Kidney epithelial cell (primary cell): Measurements from ENCODE around the gene OSBPL9. TPM values are rescaled to one million over a fixed set of nuclear protein-coding genes. Genes with fewer than 3 reads are reported as not detected.

Experiments used
- DNase-seq: peaks from one replicate; pipeline ENCODE4 v3.0.0-alpha.2; 2010; ENCODE audit warnings: low read depth
- H3K27me3 ChIP-seq: 2 replicates; pipeline ENCODE4 v1.6.0; 2011; ENCODE audit warnings: low read length; ENCODE audit not compliant: control insufficient read depth, insufficient read depth
- H3K36me3 ChIP-seq: 2 replicates; pipeline ENCODE4 v1.5.1; 2011; ENCODE audit warnings: low read length; ENCODE audit not compliant: control insufficient read depth, insufficient read depth
- H3K4me3 ChIP-seq: 2 replicates; pipeline ENCODE4 v1.5.1; 2011; ENCODE audit warnings: low read depth, mild to moderate bottlenecking, control low read depth, low read length
- CTCF ChIP-seq: IDR thresholded peaks from 2 replicates; pipeline ENCODE4 v1.5.1; 2011; ENCODE audit warnings: mild to moderate bottlenecking, moderate library complexity, low read length, control low read depth, inconsistent platforms; ENCODE audit not compliant: insufficient read depth, poor library complexity, severe bottlenecking
- total RNA-seq: library from RNA; depleted of rRNA; stranded (reverse); fragments of >200 nt; gene quantifications from 2 replicates; pipeline ENCODE4 v1.2.3, GENCODE V29; 2015

The OSBPL9 gene
- total RNA-seq, 1 donor from 2014 or later: 94.1 TPM

DNA sequence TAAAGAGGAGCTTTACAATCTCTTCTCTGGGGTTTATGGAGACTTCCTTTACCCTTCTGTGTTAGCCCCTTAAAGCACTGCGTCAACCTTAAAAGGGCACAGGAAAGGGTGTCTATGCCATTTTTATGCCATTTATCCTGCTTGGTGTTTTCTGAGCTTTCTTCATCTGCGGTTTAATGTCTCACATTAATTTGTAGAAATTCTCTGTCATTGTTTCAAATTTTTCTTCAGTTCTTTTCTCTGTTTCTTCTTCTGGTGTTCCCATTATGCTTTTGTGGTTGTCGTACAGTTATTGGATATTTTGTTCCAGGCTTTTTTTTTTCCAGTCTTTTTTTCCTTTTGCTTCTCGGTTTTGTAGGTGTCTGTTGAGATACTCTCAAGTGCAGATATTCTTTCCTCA, 107.9 kb downstream of the OSBPL9 start:
- H3K4me3 ChIP-seq: no peak overlapping the region
- no peak for TF ChIP-seq CTCF

DNA sequence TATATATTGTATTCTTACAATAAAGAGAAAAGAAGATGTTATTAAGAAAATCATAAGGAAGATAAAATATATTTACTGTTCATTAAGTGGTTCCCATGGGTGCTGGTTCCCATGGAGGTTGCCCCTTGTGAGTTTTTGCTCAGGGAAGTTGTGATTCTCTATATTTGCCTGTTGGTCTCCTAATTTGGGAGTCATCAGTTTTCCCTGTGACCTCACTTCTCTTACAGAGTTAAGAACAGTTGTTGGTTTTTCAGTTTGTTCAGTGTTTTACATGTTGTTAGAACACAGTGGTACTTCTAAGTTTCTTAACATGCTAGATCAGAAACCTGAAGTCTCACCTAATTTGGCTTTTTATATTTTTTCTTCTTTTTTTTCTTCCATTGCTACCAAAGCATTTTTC, 109.2 kb downstream of the OSBPL9 start:
- Histone ChIP-seq H3K36me3 (no peaks in the 10 kb centered on the region), H3K4me3 (no peak overlapping the region), H3K27me3 (no peaks in the 10 kb centered on the region)
- no peak for TF ChIP-seq CTCF
- DNase-seq: no peak

More for the DNA sequence above, 107.9 kb downstream of the OSBPL9 start:
- no peaks in the 10 kb centered on the region for H3K27me3 ChIP-seq
- no peak for DNase-seq
- H3K36me3 ChIP-seq: no peaks in the 10 kb centered on the region

DNA sequence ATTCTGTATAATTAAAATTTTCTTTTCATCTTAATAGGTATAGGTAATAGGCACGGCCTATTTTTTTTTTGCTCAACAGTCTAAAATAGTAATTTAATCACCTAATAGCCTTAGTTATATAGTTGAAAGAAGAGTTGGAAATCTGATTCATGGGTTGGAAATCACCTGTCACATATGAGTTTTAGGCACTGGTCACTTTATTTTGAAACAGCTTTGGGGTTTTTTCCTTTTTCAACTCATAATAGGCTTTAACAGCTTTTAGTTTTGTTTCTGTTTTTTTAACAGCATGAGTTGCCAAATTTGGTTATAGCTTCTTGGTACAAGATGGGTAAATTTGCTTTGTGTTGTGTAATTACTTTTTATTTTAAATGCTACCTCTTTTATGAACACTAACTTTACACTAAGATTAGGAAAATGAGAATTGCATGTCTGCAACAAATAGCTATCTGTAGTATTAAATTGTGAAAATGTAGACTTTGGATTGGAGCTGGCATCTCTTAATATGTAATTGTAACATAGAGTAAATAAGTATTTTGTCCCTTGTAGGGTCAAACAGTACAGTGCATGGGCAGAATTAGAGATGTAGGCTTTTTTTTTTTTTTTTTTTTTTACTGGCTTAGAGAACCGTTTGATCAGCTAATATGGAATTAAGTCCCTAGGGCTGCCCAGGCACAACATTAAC, 109.8 kb downstream of the OSBPL9 start:
- Histone ChIP-seq H3K36me3 (no peaks in the 10 kb centered on the region), H3K27me3 (no peaks in the 10 kb centered on the region), H3K4me3 (no peak overlapping the region)
- no peak for DNase-seq
- no peak for TF ChIP-seq CTCF

DNA sequence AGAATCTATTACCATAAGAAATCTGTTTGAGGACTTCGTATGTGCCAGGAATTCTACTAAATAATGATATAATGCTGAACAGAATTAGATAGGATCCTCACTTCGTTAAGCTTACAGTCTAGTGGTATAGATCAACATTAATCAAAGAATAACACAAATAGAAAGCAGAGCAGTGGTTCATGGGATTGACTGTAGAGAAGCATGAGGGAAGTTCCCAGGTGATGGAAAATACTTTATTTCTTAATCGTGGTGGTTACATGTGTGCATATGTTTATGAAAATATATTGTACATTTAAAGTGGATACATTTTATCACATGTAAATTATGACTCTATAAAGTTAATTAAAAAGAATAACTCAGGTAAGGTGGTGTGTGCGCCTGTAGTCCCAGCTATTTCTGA, 110.5 kb downstream of the OSBPL9 start:
- H3K4me3 ChIP-seq: no peak overlapping the region
- TF ChIP-seq CTCF: no peak
- DNase-seq: no peak
- no peaks in the 10 kb centered on the region for H3K36me3 ChIP-seq
- no peaks in the 10 kb centered on the region for H3K27me3 ChIP-seq

DNA sequence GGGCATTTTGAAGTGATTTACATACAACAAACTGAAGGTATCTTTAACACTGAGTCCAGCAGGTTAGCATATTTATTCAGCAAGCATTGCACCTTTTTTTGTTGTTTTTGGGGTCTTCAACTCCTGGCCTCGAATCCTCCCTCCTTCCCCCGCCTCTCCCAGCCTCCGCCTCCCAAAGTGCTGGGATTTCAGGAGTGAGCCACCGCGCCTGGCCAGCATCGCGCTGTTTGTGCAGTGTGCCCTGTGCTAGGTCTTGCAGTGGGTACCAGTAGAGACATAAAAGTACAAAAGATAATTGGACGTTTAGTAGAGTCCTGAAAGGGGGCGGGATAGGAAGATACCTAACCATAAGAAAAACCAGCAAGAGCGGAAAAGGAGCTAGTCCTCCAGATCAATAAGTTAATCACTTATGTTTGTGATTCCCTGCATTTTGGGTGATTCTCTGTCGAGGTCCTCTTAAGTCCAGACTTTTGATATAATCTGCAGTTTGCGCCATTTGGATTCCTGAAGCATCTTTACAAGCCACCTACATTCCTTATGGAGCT, 111.8 kb downstream of the OSBPL9 start:
- no peak for TF ChIP-seq CTCF
- H3K36me3 ChIP-seq: no peaks in the 10 kb centered on the region
- peak overlapping the region; percentile 95 for H3K4me3 ChIP-seq
- H3K27me3 ChIP-seq: no peaks in the 10 kb centered on the region
- no peak for DNase-seq

DNA sequence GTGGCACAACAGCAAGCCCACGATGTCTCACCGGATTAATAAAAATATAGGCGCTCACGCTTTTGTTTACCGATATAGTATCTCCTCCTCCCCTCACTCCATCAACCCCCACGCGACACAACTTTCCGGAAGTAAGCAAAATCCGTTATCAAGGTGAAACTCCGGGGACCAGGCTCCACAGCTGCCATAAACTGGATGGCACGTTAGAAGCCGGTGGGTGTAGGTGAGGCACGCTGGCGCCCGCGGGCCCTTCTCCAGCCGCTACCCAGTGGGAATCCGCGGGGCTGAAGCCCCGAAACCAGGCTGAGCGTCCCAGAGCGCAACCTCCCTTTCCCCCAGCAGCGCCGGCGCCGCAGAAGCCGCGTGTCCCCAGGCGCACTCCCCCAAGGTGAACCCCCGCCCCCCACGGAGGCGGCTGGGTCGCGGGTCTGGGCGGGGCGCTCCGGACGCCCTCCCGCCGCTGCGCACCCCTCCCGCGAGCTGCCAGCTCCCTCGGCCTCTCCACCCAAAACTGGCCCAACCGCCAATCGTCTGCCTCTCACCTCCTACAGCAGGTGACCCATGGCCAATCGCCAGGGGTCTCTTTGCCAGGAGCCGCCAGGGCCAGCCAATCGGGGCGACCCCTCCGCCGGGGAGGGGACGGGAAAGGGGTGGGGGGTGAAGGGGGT, 112.4 kb downstream of the OSBPL9 start:
- DNase-seq: peak; percentile 79
- H3K27me3 ChIP-seq: no peaks in the 10 kb centered on the region

More for the DNA sequence above, 112.4 kb downstream of the OSBPL9 start:
- no peak for TF ChIP-seq CTCF
- H3K36me3 ChIP-seq: no peaks in the 10 kb centered on the region
- H3K4me3 ChIP-seq: peak overlapping the region; percentile 95
